ENCODE results near the gene SERPINA1. TPM values are rescaled to one million over a fixed set of nuclear protein-coding genes. Genes with fewer than 3 reads are reported as not detected.

The SERPINA1 gene
- total and polyA plus RNA-seq, 2 of the 13 experiments (the other 11 are each of a cell fraction or from before 2014, with no cell fraction given): 3,266 to 11,015 TPM

- TF ChIP-seq ZBTB39 (CRISPR knock-in tag; IDR thresholded peaks at IDR 0.05): no peak
- peak; percentile 100 for TF ChIP-seq ZNF629 (CRISPR knock-in tag; conservative IDR thresholded peaks at IDR 0.05)
- 0 out of 2 replicates have a peak, but pooled peaks have one; percentile 25 for TF ChIP-seq REPIN1 (CRISPR knock-in tag; IDR thresholded peaks at IDR 0.05; ENCODE audit: borderline replicate concordance, low read depth)
- TF ChIP-seq ARNTL (CRISPR knock-in tag; IDR thresholded peaks at IDR 0.05): peak; percentile 89
- 0 out of 2 replicates have a peak, but pooled peaks have one; percentile 20 for TF ChIP-seq HOXA3 (CRISPR knock-in tag; IDR thresholded peaks at IDR 0.05)
- TF ChIP-seq KDM1A (CRISPR knock-in tag; IDR thresholded peaks at IDR 0.05): peak; percentile 100
- TF ChIP-seq CBX1 (IDR thresholded peaks at IDR 0.05; ENCODE audit: low read depth): peak; percentile 89
- no peak; the same call in 1 of the 2 replicates for TF ChIP-seq RARA (CRISPR knock-in tag; IDR thresholded peaks at IDR 0.05)
- TF ChIP-seq HIC2 (CRISPR knock-in tag; IDR thresholded peaks at IDR 0.05; ENCODE audit: low read depth): 0 out of 2 replicates have a peak, but pooled peaks have one; percentile 16
- TF ChIP-seq ZC3H13 (CRISPR knock-in tag; IDR thresholded peaks at IDR 0.05): peak; percentile 57; the same call in 1 of the 2 replicates
- TF ChIP-seq ZNF17 (CRISPR knock-in tag; IDR thresholded peaks at IDR 0.05): no peak
- TF ChIP-seq MED1 (CRISPR knock-in tag; IDR thresholded peaks at IDR 0.05): peak; percentile 76; the same call in 1 of the 2 replicates
- peak; percentile 58 for TF ChIP-seq SAP130 (CRISPR knock-in tag; IDR thresholded peaks at IDR 0.05; ENCODE audit: low read depth)
- TF ChIP-seq ZNF879 (CRISPR knock-in tag; IDR thresholded peaks at IDR 0.05): no peak
- 0 out of 2 replicates have a peak, but pooled peaks have one; percentile 45 for TF ChIP-seq ZNF430 (CRISPR knock-in tag; IDR thresholded peaks at IDR 0.05)
- TF ChIP-seq ZNF772 (CRISPR knock-in tag; IDR thresholded peaks at IDR 0.05): no peak
- peak; percentile 92 for TF ChIP-seq HDAC2 (CRISPR knock-in tag; IDR thresholded peaks at IDR 0.05)
- TF ChIP-seq ZFP91 (CRISPR knock-in tag; IDR thresholded peaks at IDR 0.05; ENCODE audit: borderline replicate concordance): peak; percentile 31; the same call in 1 of the 2 replicates
- no peak for TF ChIP-seq KLF9 (CRISPR knock-in tag; IDR thresholded peaks at IDR 0.05; ENCODE audit: low read depth)
- no peak for TF ChIP-seq SP5 (CRISPR knock-in tag; IDR thresholded peaks at IDR 0.05; ENCODE audit: borderline replicate concordance, low read depth)
- no peak for TF ChIP-seq MXD3 (CRISPR knock-in tag; IDR thresholded peaks at IDR 0.05)
- TF ChIP-seq NCOR1 (IDR thresholded peaks at IDR 0.05; ENCODE audit: borderline replicate concordance, low read length): peak; percentile 34; the same call in 1 of the 2 replicates
- TF ChIP-seq ZKSCAN8 (CRISPR knock-in tag; IDR thresholded peaks at IDR 0.05; ENCODE audit: borderline replicate concordance): peak; percentile 54; the same call in 1 of the 2 replicates
- TF ChIP-seq ATF2 (CRISPR knock-in tag; IDR thresholded peaks at IDR 0.05): peak; percentile 57; the same call in 1 of the 2 replicates
- 0 out of 2 replicates have a peak, but pooled peaks have one; percentile 51 for TF ChIP-seq HOXA9 (CRISPR knock-in tag; IDR thresholded peaks at IDR 0.05; ENCODE audit: borderline replicate concordance)
Measured at GRCh38 chr14:94394025-94394493, 5.7 kb upstream of the SERPINA1 start (continued).
